NOMO-1 treated with dmso at 0.1 percent for 144 hours (cell line): ENCODE measurements around the gene RGP1.

Source experiments
- DNase-seq: peaks from one replicate; lab custom pipeline; 2025; ENCODE audit not compliant: unreplicated experiment; lab: John Stamatoyannopoulos, UW

RGP1 gene

GRCh38 chr9:35801328-35802128 lies 52.4 kb downstream of the RGP1 start:
- DNase-seq: no peak

GRCh38 chr9:35806101-35806500 lies 57.0 kb downstream of the RGP1 start:
- DNase-seq: no peak
